Stromal cell of bone marrow (primary cell): ENCODE measurements around the gene FETUB.
"Not testable (repeated sequence)": the region's sequence is repeated elsewhere in the genome, so short reads cannot be mapped to it uniquely, and the experiment has no call there.

Experiments used
- DNase-seq: peaks from one replicate; pipeline ENCODE4 v3.0.0-alpha.2; 2012; ENCODE audit warnings: low read depth

FETUB gene

GRCh38 chr3:186613637-186614265 is 26.4 kb upstream of the FETUB start:
- DNase-seq = no peak

- DNase-seq = no peak
Measured at GRCh38 chr3:186614266-186614596, 26.0 kb upstream of the FETUB start.

GRCh38 chr3:186614597-186615483 is 25.4 kb upstream of the FETUB start:
- DNase-seq = peak; percentile 38

GRCh38 chr3:186616299-186616617 is 23.9 kb upstream of the FETUB start:
- DNase-seq = no peak

- peak; percentile 91 for DNase-seq
Measured at GRCh38 chr3:186617036-186617946, 22.9 kb upstream of the FETUB start.

GRCh38 chr3:186618318-186618938 is 21.8 kb upstream of the FETUB start:
- no peak for DNase-seq

- no peak for DNase-seq
Measured at GRCh38 chr3:186619787-186620212, 20.4 kb upstream of the FETUB start.

- DNase-seq = no peak
Measured at GRCh38 chr3:186620213-186621092, 19.7 kb upstream of the FETUB start.

- no peak for DNase-seq
Measured at GRCh38 chr3:186621894-186622650, 18.1 kb upstream of the FETUB start.

- no peak for DNase-seq
Measured at GRCh38 chr3:186622651-186623310, 17.4 kb upstream of the FETUB start.

- no peak for DNase-seq
Measured at GRCh38 chr3:186624598-186624997, 15.6 kb upstream of the FETUB start.

- no peak for DNase-seq
Measured at GRCh38 chr3:186625600-186626042, 14.6 kb upstream of the FETUB start.

GRCh38 chr3:186626254-186626847 is 13.8 kb upstream of the FETUB start:
- no peak for DNase-seq

- no peak for DNase-seq
Measured at GRCh38 chr3:186627852-186628414, 12.3 kb upstream of the FETUB start.

GRCh38 chr3:186628756-186629155 is 11.4 kb upstream of the FETUB start:
- no peak for DNase-seq

- DNase-seq = no peak
Measured at GRCh38 chr3:186630950-186631641, 9.1 kb upstream of the FETUB start.

- no peak for DNase-seq
Measured at GRCh38 chr3:186633481-186633880, 6.7 kb upstream of the FETUB start.

GRCh38 chr3:186634207-186634606 is 6.0 kb upstream of the FETUB start:
- not testable (repeated sequence) for DNase-seq
